Right lobe of liver (tissue), 4 donors: ENCODE measurements around the gene ENPP3.

Experiments used
- POLR2A ChIP-seq: fragments of 450-650 bp; IDR thresholded peaks from one replicate; pipeline ENCODE4 v1.6.1; 2017; ENCODE audit warnings: antibody characterized with exemption, mild to moderate bottlenecking
- TF ChIP-seq, protein P1 (sequence below), 4 donors: fragments of 200-600 bp in 3 of 4; fragments of 450-650 bp in 1 of 4; IDR thresholded peaks; one replicate each; pipeline versions ENCODE4 v1.5.1 to v1.8.0; 2016 to 2022; ENCODE audit warnings: antibody characterized with exemption in 4 of 4, mild to moderate bottlenecking in 2 of 4
- donor health status: DM: no; HTN: no; CAD: no.
- donor health status: DM: no; HTN: no; CAD: no.
- donor health status: DM: no; HTN: yes; CAD: no.

DNA sequence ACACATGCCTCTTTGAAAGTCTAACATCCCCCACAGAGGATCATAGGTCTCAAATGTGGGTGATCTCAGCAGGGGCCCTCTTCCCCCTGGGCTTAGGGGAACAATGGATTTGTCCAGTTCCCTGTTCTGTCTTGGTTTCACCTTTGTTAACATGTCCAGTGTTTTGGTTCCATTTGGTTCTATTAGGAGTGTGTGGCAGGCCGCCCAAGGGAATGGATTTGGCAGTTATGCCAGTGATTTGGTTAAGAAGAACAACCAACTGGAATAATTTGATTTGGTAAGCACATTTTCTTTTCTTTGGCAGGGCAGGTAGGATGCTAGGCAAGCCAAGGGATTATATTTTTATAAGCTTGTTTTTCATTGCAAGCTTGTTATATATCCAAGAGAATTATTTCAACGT is 142.2 kb downstream of the ENPP3 start:
- TF ChIP-seq POLR2A: no peak
- TF ChIP-seq, protein P1, sequence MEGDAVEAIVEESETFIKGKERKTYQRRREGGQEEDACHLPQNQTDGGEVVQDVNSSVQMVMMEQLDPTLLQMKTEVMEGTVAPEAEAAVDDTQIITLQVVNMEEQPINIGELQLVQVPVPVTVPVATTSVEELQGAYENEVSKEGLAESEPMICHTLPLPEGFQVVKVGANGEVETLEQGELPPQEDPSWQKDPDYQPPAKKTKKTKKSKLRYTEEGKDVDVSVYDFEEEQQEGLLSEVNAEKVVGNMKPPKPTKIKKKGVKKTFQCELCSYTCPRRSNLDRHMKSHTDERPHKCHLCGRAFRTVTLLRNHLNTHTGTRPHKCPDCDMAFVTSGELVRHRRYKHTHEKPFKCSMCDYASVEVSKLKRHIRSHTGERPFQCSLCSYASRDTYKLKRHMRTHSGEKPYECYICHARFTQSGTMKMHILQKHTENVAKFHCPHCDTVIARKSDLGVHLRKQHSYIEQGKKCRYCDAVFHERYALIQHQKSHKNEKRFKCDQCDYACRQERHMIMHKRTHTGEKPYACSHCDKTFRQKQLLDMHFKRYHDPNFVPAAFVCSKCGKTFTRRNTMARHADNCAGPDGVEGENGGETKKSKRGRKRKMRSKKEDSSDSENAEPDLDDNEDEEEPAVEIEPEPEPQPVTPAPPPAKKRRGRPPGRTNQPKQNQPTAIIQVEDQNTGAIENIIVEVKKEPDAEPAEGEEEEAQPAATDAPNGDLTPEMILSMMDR (IDR thresholded peaks at IDR 0.05): no peak
